H1 (cell line): ENCODE measurements around the gene ZMIZ1. TPM values are rescaled to one million over a fixed set of nuclear protein-coding genes. Genes with fewer than 3 reads are reported as not detected.

Experiments
- CTCF ChIA-PET: fragments of 300-600 bp; sonication (Branson Sonifier 250); formaldehyde crosslinking; loops from one replicate; lab custom pipeline; 2021; ENCODE audit not compliant: partially characterized antibody; lab: Charles Lee
- POLR2A ChIA-PET: fragments of 300-600 bp; sonication (Branson Sonifier 250); formaldehyde crosslinking; loops from one replicate; lab custom pipeline; 2021; ENCODE audit warnings: inconsistent platforms; ENCODE audit not compliant: partially characterized antibody; lab: Charles Lee
- DNase-seq, 2 experiments: peaks; one replicate each; pipeline versions ENCODE4 v3.0.0 to v3.0.0-alpha.2; 2010 to 2022; ENCODE audit warnings: low spot score in 2 of 2, low read depth in 1 of 2, mixed read lengths in 1 of 2
- FAIRE-seq: peaks from 2 replicates; lab custom pipeline; 2011; peaks lifted over from hg19 to GRCh38; lab: Jason Lieb, UNC
- H2AFZ ChIP-seq: 2 replicates; pipeline ENCODE4 v1.8.1; 2012; ENCODE audit warnings: low read length, inconsistent platforms
- H2AK5ac ChIP-seq: 2 replicates; pipeline ENCODE4 v1.6.1; 2013; ENCODE audit warnings: low read depth, low read length
- H2BK120ac ChIP-seq: replicated peaks from 2 replicates; pipeline ENCODE3; 2013; ENCODE audit warnings: low read depth, low read length, inconsistent platforms
- H2BK12ac ChIP-seq: 2 replicates; pipeline ENCODE4 v1.6.1; 2013; ENCODE audit warnings: low read depth, low read length
- H2BK15ac ChIP-seq: 2 replicates; pipeline ENCODE4 v1.6.1; 2013; ENCODE audit warnings: low read length
- H2BK20ac ChIP-seq: 2 replicates; pipeline ENCODE4 v1.6.1; 2013; ENCODE audit warnings: low read length
- H2BK5ac ChIP-seq: 2 replicates; pipeline ENCODE4 v1.6.1; 2013; ENCODE audit warnings: low read depth, low read length
- H3K14ac ChIP-seq: 2 replicates; pipeline ENCODE4 v1.6.1; 2013; ENCODE audit warnings: inconsistent platforms; ENCODE audit not compliant: insufficient read length
- H3K18ac ChIP-seq: 2 replicates; pipeline ENCODE4 v1.6.1; 2013; ENCODE audit warnings: low read length; ENCODE audit errors: extremely low read depth
- H3K23ac ChIP-seq: 2 replicates; pipeline ENCODE4 v1.6.1; 2013; ENCODE audit warnings: inconsistent platforms; ENCODE audit not compliant: insufficient read length
- H3K23me2 ChIP-seq: 2 replicates; pipeline ENCODE4 v1.6.1; 2013; ENCODE audit warnings: low read depth, low read length
- H3K27ac ChIP-seq: 2 replicates; pipeline ENCODE4 v1.6.1; 2011; ENCODE audit warnings: low read depth, low read length, inconsistent platforms
- H3K27me3 ChIP-seq, 4 experiments: replicated peaks in 1 of 4; 1 replicate in 1 of 4; 2 replicates in 3 of 4; pipeline versions ENCODE4 v1.6.1 to v1.8.1; 2011 to 2013; ENCODE audit warnings: low read length in 3 of 4, mild to moderate bottlenecking in 3 of 4, inconsistent platforms in 2 of 4, mixed read lengths in 2 of 4, moderate library complexity in 1 of 4; ENCODE audit not compliant: control insufficient read depth in 3 of 4, insufficient read depth in 3 of 4; ENCODE audit errors: extremely low read depth in 1 of 4
- H3K36me3 ChIP-seq, 4 experiments: 2 replicates each; pipeline versions ENCODE4 v1.6.1 to v1.8.1; 2011 to 2013; ENCODE audit warnings: mild to moderate bottlenecking in 4 of 4, low read length in 3 of 4, moderate library complexity in 2 of 4, control low read depth in 1 of 4, inconsistent platforms in 1 of 4; ENCODE audit not compliant: insufficient read depth in 4 of 4, control insufficient read depth in 2 of 4
- H3K4ac ChIP-seq: replicated peaks from 2 replicates; pipeline ENCODE3; 2013; ENCODE audit warnings: low read length, low read depth, mixed read lengths, inconsistent platforms; ENCODE audit not compliant: insufficient read length
- H3K4me1 ChIP-seq, 4 experiments: replicated peaks in 1 of 4; 1 replicate in 1 of 4; 2 replicates in 3 of 4; pipeline versions ENCODE4 v1.6.1 to v1.8.1; 2011 to 2013; ENCODE audit warnings: low read length in 3 of 4, inconsistent platforms in 2 of 4, mixed read lengths in 1 of 4; ENCODE audit not compliant: insufficient read depth in 4 of 4, control insufficient read depth in 3 of 4
- H3K4me2 ChIP-seq, 2 experiments: 2 replicates each; pipeline versions ENCODE4 v1.6.1 to v1.8.1; 2011 to 2013; ENCODE audit warnings: low read depth in 2 of 2, low read length in 2 of 2, control low read depth in 1 of 2, inconsistent platforms in 1 of 2, mild to moderate bottlenecking in 1 of 2; ENCODE audit not compliant: insufficient read depth in 1 of 2
- H3K4me3 ChIP-seq, 4 experiments: fragments of 200-600, 300-600 bp in 1 of 4; sonication (generic), shearing (Covaris generic), sonication (Bioruptor Twin) in 1 of 4; 2 replicates each; pipeline versions ENCODE4 v1.5.1 to v1.8.1; 2011 to 2016; ENCODE audit warnings: low read length in 4 of 4, low read depth in 3 of 4, control low read depth in 2 of 4, inconsistent platforms in 2 of 4, mild to moderate bottlenecking in 2 of 4, mixed read lengths in 1 of 4, moderate library complexity in 1 of 4; ENCODE audit not compliant: insufficient read depth in 2 of 4; ENCODE audit errors: extremely low read depth in 1 of 4
- H3K56ac ChIP-seq: replicated peaks from 2 replicates; pipeline ENCODE3; 2013; ENCODE audit warnings: low read depth, mild to moderate bottlenecking, mixed read lengths, low read length, inconsistent platforms; ENCODE audit not compliant: insufficient read length
- H3K79me1 ChIP-seq: 2 replicates; pipeline ENCODE4 v1.6.1; 2013; ENCODE audit warnings: low read depth, low read length, control low read depth
- H3K79me2 ChIP-seq, 2 experiments: 2 replicates each; pipeline versions ENCODE4 v1.6.1 to v1.8.1; 2012 to 2013; ENCODE audit warnings: low read length in 2 of 2, mild to moderate bottlenecking in 2 of 2, inconsistent platforms in 1 of 2; ENCODE audit not compliant: insufficient read depth in 2 of 2, control insufficient read depth in 1 of 2
- H3K9ac ChIP-seq, 4 experiments: replicated peaks in 1 of 4; 1 replicate in 1 of 4; 2 replicates in 3 of 4; pipeline versions ENCODE4 v1.6.1 to v1.8.1; 2011 to 2013; ENCODE audit warnings: low read depth in 3 of 4, low read length in 3 of 4, control low read depth in 2 of 4, mild to moderate bottlenecking in 2 of 4, moderate library complexity in 2 of 4, inconsistent platforms in 1 of 4; ENCODE audit errors: extremely low read depth in 1 of 4
- H3K9me3 ChIP-seq, 2 experiments: 2 replicates each; pipeline versions ENCODE4 v1.6.1 to v1.8.1; 2012 to 2013; ENCODE audit warnings: mild to moderate bottlenecking in 2 of 2, moderate library complexity in 2 of 2, control low read depth in 1 of 2, inconsistent platforms in 1 of 2, low read depth in 1 of 2, low read length in 1 of 2, mixed read lengths in 1 of 2; ENCODE audit not compliant: insufficient read depth in 2 of 2
- H4K20me1 ChIP-seq, 2 experiments: replicated peaks in 1 of 2; 2 replicates each; pipeline versions ENCODE3 to v1.8.1; 2011 to 2013; ENCODE audit warnings: inconsistent platforms in 2 of 2, low read length in 2 of 2, mild to moderate bottlenecking in 1 of 2; ENCODE audit not compliant: insufficient read depth in 2 of 2, control insufficient read depth in 1 of 2
- H4K5ac ChIP-seq: 2 replicates; pipeline ENCODE4 v1.6.1; 2013; ENCODE audit warnings: low read length, low read depth, mixed read lengths, inconsistent platforms; ENCODE audit not compliant: insufficient read length
- H4K8ac ChIP-seq: 2 replicates; pipeline ENCODE4 v1.8.0; 2013; ENCODE audit warnings: mild to moderate bottlenecking, moderate library complexity, low read length, inconsistent platforms; ENCODE audit not compliant: insufficient read depth; ENCODE audit errors: extremely low read depth
- H4K91ac ChIP-seq: replicated peaks from 2 replicates; pipeline ENCODE3; 2013; ENCODE audit warnings: low read length, mixed read lengths, inconsistent platforms; ENCODE audit not compliant: insufficient read length
- RXRA ChIP-seq: IDR thresholded peaks from 2 replicates; pipeline ENCODE4 v1.6.1; 2011; ENCODE audit warnings: low read depth, mild to moderate bottlenecking, low read length, moderate library complexity; ENCODE audit not compliant: insufficient read depth
- SP2 ChIP-seq: IDR thresholded peaks from 2 replicates; pipeline ENCODE4 v1.6.1; 2012; ENCODE audit warnings: mild to moderate bottlenecking, low read length, inconsistent platforms
- WGBS, 2 experiments: shearing (Covaris generic) in 1 of 2; methylation state at CpG; one replicate each; pipeline versions ENCODE4 v1.1.6 to v1.1.7; 2013 to 2015; ENCODE audit warnings: low lambda C conversion rate in 2 of 2, mixed read lengths in 2 of 2, inconsistent platforms in 1 of 2, low coverage in 1 of 2, missing lambda C conversion rate in 1 of 2; ENCODE audit not compliant: insufficient replicate concordance in 2 of 2, insufficient coverage in 1 of 2, insufficient read length in 1 of 2; ENCODE audit errors: extremely low coverage in 1 of 2, missing lambda C conversion rate in 1 of 2; 5-methylcytosine and 5-hydroxymethylcytosine counted together
- polyA plus RNA-seq, 7 experiments: library from polyadenylated mRNA; depleted of rRNA in 3 of 7; stranded (reverse) in 5 of 7; unstranded in 2 of 7; fragments of >200 nt in 5 of 7; fragments of 200-250 nt in 2 of 7; gene quantifications; 1 replicate in 5 of 7; 2 replicates in 1 of 7; 4 replicates in 1 of 7; pipeline versions ENCODE4 v1.2.1 to v1.2.3, GENCODE V29; 2011 to 2013; ENCODE audit warnings: missing spikeins in 2 of 7, mixed read lengths in 2 of 7
- total RNA-seq: library from RNA; stranded (reverse); fragmentation: NEBNext Ultra II Directional; extraction: Animal tissue kit (Norgen Biotek cat#: 25700); gene quantifications from 2 replicates; pipeline ENCODE4 v1.2.1, GENCODE V29; 2021

Gene ZMIZ1
- total and polyA plus RNA-seq, 2 of the 8 experiments (the other 6 are each of a cell fraction or from before 2014, with no cell fraction given), result 8.1 to 28.0 TPM

- no peak overlapping the region for H3K14ac ChIP-seq
- no peaks in the 10 kb centered on the region; the same call in 1 of the 2 replicates for H3K23me2 ChIP-seq
- H2AK5ac ChIP-seq, result no peak overlapping the region
- H3K18ac ChIP-seq, result no peak overlapping the region
- no peak overlapping the region for H3K9ac ChIP-seq
- H3K9me3 ChIP-seq, result no peaks in the 10 kb centered on the region
- TF ChIP-seq SP2, result no peak
- TF ChIP-seq RXRA, result no peak
- no peak overlapping the region for H3K4ac ChIP-seq
- no peak overlapping the region for H2BK15ac ChIP-seq
- H3K4me3 ChIP-seq, result no peak overlapping the region
- H2BK12ac ChIP-seq, result no peak overlapping the region
- H3K27me3 ChIP-seq, result no peaks in the 10 kb centered on the region
- no peak overlapping the region for H2BK120ac ChIP-seq
- no peaks in the 10 kb centered on the region for H3K79me1 ChIP-seq
- no peak overlapping the region for H3K4me2 ChIP-seq
- no peaks in the 10 kb centered on the region for H3K79me2 ChIP-seq
- H4K5ac ChIP-seq, result no peak overlapping the region
- H2AFZ ChIP-seq, result no peak overlapping the region
- H3K27ac ChIP-seq, result no peak overlapping the region
- H4K91ac ChIP-seq, result no peak overlapping the region
- H4K20me1 ChIP-seq, result peaks cover 6 to 9% of the 10 kb centered on the region in 2 experiments
- DNase-seq, result no peak
- WGBS, 2 experiments, result 86% methylated on average over 28 of the region's 29 CpGs; no CpG with 5 or more reads in 1 of the 2 experiments
- no peak overlapping the region for H3K23ac ChIP-seq
- no peak overlapping the region for H2BK5ac ChIP-seq
- ChIA-PET POLR2A (no interaction called here), CTCF (interaction anchor here (1.0 kb wide), 1 partner anchor 20 kb away, joined by 3 read pairs; no protein-coding TSS in a partner anchor)
- peaks cover 0 to 2% (median 0%) of the 10 kb centered on the region in 4 experiments; a peak in 1 of 7 replicates for H3K4me1 ChIP-seq
- no peak overlapping the region for H2BK20ac ChIP-seq
- no peak for FAIRE-seq
- peaks cover 3 to 39% (median 10%) of the 10 kb centered on the region in 4 experiments; a peak in 5 of 8 replicates for H3K36me3 ChIP-seq
- H4K8ac ChIP-seq, result peak overlapping the region; percentile 80; the same call in 1 of the 2 replicates
- H3K56ac ChIP-seq, result no peak overlapping the region
Measured at GRCh38 chr10:79310200-79310865, 241.6 kb downstream of the ZMIZ1 start.
